HG03060 (cell line): ENCODE results near the gene SPTAN1.
"Not testable (repeated sequence)": the region's sequence is repeated elsewhere in the genome, so short reads cannot be mapped to it uniquely, and the experiment has no call there.

ENCODE experiments used
- ATAC-seq: cut with Tn5 transposase; IDR thresholded peaks from one replicate; pipeline ENCODE4 v1.9.1; 2021; ENCODE audit warnings: low read depth, moderate number of reproducible peaks; ENCODE audit not compliant: unreplicated experiment

Gene SPTAN1

GRCh38 chr9:128654481-128654880 lies 102.1 kb downstream of the SPTAN1 start:
- ATAC-seq, result no peak

DNA sequence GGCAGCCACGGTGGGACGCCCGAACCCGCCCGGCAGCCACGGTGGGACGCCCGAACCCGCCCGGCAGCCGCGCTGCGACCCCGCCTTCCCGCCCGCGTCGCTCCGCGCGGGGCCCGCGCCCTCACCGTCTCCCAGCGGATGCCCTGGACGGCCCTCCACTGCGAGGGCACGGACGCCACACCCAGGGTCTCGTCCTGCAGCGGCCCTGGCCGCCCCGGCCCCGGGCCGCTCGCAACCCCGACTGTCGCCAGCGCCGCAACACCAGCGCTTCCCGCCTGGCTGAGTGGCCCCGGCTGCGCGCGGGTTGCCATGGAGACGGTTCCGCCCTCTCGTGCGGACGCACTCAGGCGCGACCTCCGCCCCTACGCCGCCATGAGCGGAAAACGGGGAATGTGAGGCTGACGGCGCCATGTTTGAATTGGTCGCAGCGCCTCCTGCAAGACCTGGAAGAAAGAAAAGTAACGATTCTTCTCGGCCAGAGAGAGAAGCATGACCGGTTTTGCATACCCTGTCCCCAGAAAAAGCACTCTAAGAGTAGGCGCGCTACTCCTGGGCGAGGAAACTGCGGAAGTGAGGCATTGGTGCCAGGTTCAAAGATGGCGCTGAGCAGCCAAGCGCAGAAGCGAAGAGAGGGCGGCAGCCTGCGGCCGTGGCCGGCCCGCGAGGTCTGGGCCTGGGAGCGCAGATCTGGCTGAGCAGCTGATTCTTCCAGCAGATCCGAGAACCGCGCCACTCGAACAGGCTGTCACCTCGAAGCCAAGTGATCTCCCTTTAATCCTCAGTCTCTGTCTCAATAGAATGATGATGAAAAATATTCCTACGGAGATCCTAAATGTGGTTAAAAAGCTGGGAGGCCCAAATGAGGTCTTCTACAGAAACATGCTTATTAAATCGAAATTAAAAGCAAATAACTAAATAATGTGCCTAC lies 104.3 kb downstream of the SPTAN1 start, which contains the start of gene DYNC2I2:
Gene DYNC2I2 (minus strand): TSS at position 432 of the 928 bp plus-strand sequence. CDS start 121 bp downstream, at position 311.
- ATAC-seq, result peak; percentile 43

DNA sequence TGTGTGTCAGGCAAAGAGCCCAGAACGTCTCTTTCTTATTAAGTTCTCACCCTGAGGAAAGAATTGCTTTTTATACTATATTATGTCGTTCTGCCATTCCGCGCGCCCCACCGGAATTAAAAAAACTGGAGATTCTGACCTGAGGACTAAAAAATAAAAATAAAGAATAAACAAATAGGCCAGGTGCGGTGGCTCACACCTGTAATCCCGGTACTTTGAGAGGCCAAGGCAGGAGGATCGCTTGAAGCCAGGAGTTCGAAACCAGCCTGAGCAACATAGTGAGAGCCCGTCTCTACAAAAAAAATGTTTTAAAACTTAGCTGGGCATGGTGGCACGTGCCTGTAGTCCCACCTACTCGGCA lies 104.9 kb downstream of the SPTAN1 start:
- no peak for ATAC-seq

DNA sequence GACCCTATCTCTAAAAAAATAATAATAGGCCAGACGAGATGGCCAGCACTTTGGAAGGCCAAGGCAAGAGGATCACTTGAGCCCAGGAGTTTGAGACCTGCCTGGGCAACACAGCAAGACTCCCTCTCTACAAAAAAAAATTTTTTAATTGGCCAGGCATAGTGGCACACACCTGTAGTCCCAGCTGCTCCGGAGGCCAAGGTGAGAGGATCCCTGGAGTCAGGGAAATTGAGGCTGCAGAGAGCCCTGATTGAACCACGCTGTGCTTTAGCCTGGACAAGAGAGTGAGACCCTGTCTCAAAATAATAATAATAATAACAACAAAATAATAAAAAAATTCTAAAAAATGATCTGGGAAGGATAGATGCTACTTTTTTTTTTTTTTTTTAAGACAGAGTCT lies 105.4 kb downstream of the SPTAN1 start:
- no peak for ATAC-seq

- not testable (repeated sequence) for ATAC-seq
Measured at GRCh38 chr9:128666481-128666941, 114.1 kb downstream of the SPTAN1 start.

- ATAC-seq, result no peak
Measured at GRCh38 chr9:128669786-128670185, 117.4 kb downstream of the SPTAN1 start.

DNA sequence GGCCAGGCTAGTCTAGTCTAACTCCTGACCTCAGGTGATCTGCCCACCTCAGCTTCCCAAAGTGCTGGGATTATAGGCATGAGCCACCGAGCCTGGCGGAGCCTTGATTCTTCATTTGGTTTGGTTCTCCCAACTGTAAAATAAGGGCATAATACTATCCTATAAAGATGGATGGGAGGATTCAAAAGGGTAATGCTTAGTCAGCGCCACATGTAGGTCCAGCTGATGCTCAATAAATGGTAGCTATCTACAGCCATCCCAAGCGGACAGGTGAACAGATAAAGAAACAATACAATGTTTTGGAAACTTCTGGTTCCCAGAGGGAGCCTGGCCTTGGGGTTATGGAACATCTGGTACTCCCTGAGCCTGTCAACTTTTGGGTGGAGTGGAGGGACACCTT lies 123.0 kb downstream of the SPTAN1 start:
- ATAC-seq, result no peak

DNA sequence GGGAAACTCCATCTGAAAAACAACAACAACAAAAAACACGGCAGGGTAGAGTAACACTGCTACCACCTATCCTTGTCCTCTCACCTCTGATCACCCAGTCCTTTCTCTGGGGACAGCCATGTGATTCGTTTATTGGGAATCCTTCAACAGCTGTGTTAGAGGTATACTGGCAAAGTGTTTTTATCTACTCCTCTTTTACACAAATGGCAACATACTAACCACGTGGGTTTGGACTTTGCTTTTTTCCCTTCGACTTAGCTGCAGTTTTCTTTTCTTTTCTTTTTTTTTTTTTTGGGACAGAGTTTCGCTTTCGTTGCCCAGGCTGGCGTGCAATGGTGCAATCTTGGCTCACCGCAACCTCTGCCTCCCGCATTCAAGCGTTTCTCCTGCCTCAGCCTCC lies 125.4 kb downstream of the SPTAN1 start:
- ATAC-seq, result no peak
